ENCODE results near the gene LRRC7. TPM values are rescaled to one million over a fixed set of nuclear protein-coding genes. Genes with fewer than 3 reads are reported as not detected.
"Not testable (repeated sequence)": the region's sequence is repeated elsewhere in the genome, so short reads cannot be mapped to it uniquely, and the experiment has no call there.

LRRC7 gene
- total RNA-seq, 1 donor = under 0.01 TPM

DNA sequence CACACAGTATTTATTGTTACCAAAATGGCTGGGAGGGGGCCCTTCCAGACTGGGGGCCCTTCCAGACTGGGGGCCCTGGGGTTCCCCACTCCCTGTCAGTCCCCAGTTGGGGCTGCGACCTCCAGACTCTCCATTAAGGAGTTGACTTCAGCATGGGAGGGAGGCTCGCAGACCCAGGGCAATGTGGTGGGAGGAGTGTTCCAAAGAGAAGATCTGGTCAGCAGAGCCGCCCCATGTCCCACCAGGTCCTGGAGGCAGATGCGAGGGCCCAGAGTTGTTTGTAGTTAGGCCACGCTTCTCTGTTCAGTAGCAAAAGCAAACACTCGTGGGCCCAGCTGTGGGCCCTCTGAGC is 352.2 kb downstream of the LRRC7 start:
- H3K36me3 ChIP-seq (ENCODE audit: insufficient read depth, low read length) = no peaks in the 10 kb centered on the region
- no peak overlapping the region for H3K4me2 ChIP-seq (ENCODE audit: insufficient read depth, low read length)
- DNase-seq (ENCODE audit: insufficient read length, low spot score, missing footprints) = peak; percentile 14
- TF ChIP-seq, protein P1, sequence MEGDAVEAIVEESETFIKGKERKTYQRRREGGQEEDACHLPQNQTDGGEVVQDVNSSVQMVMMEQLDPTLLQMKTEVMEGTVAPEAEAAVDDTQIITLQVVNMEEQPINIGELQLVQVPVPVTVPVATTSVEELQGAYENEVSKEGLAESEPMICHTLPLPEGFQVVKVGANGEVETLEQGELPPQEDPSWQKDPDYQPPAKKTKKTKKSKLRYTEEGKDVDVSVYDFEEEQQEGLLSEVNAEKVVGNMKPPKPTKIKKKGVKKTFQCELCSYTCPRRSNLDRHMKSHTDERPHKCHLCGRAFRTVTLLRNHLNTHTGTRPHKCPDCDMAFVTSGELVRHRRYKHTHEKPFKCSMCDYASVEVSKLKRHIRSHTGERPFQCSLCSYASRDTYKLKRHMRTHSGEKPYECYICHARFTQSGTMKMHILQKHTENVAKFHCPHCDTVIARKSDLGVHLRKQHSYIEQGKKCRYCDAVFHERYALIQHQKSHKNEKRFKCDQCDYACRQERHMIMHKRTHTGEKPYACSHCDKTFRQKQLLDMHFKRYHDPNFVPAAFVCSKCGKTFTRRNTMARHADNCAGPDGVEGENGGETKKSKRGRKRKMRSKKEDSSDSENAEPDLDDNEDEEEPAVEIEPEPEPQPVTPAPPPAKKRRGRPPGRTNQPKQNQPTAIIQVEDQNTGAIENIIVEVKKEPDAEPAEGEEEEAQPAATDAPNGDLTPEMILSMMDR (IDR thresholded peaks at IDR 0.05; ENCODE audit: extremely low read depth, low read depth, low read length) = no peak
- H3K4me1 ChIP-seq (ENCODE audit: insufficient read depth, low read length) = peaks cover 9% of the 10 kb centered on the region
- no peak overlapping the region for H3K4me3 ChIP-seq (ENCODE audit: insufficient read depth, low read length)
- no peaks in the 10 kb centered on the region for H3K27me3 ChIP-seq (ENCODE audit: insufficient read depth, low read length)
- no peaks in the 10 kb centered on the region for H3K9me3 ChIP-seq (ENCODE audit: low read depth, low read length)
- H3K27ac ChIP-seq (ENCODE audit: low read depth, low read length) = no peak overlapping the region
- no peak overlapping the region for H2AFZ ChIP-seq (ENCODE audit: low read length)
- no peaks in the 10 kb centered on the region for H3K79me2 ChIP-seq (ENCODE audit: insufficient read depth, low read length)
- H4K20me1 ChIP-seq (ENCODE audit: insufficient read depth, low read length) = no peaks in the 10 kb centered on the region

GRCh38 chr1:69920426-69920825 is 352.7 kb downstream of the LRRC7 start:
- no peaks in the 10 kb centered on the region for H3K79me2 ChIP-seq (ENCODE audit: insufficient read depth, low read length)
- H3K9me3 ChIP-seq (ENCODE audit: low read depth, low read length) = no peaks in the 10 kb centered on the region
- H2AFZ ChIP-seq (ENCODE audit: low read length) = no peak overlapping the region
- H3K4me3 ChIP-seq (ENCODE audit: insufficient read depth, low read length) = no peak overlapping the region
- H3K27ac ChIP-seq (ENCODE audit: low read depth, low read length) = no peak overlapping the region
- peaks cover 4% of the 10 kb centered on the region for H3K4me1 ChIP-seq (ENCODE audit: insufficient read depth, low read length)
- H4K20me1 ChIP-seq (ENCODE audit: insufficient read depth, low read length) = no peaks in the 10 kb centered on the region
- no peak overlapping the region for H3K4me2 ChIP-seq (ENCODE audit: insufficient read depth, low read length)
- peak; percentile 18 for DNase-seq (ENCODE audit: insufficient read length, low spot score, missing footprints)
- H3K27me3 ChIP-seq (ENCODE audit: insufficient read depth, low read length) = no peaks in the 10 kb centered on the region
- TF ChIP-seq, protein P1 (IDR thresholded peaks at IDR 0.05; ENCODE audit: extremely low read depth, low read depth, low read length) = no peak
- H3K36me3 ChIP-seq (ENCODE audit: insufficient read depth, low read length) = no peaks in the 10 kb centered on the region

DNA sequence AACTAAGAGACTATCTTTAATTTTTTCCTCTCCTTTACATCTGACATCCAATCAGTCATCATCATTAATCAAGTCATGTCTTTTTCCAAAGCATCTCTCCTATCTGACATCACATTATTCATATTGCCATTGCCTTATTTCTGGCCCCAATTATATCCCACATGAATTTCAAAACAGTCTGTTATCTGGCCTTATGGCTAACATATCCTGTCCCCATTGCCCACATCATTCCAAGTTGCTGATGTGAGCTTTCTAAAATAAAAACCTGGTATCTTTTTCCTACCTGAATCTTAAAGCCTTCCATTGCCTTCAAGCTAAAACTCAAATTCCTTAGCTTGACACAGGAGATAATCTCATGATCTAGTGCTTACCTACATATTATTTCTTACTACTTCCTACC is 353.8 kb downstream of the LRRC7 start:
- Histone ChIP-seq H4K20me1 (ENCODE audit: insufficient read depth, low read length) (no peaks in the 10 kb centered on the region), H3K27me3 (ENCODE audit: insufficient read depth, low read length) (no peaks in the 10 kb centered on the region), H3K4me2 (ENCODE audit: insufficient read depth, low read length) (no peak overlapping the region), H3K4me3 (ENCODE audit: insufficient read depth, low read length) (no peak overlapping the region), H3K79me2 (ENCODE audit: insufficient read depth, low read length) (no peaks in the 10 kb centered on the region), H3K27ac (ENCODE audit: low read depth, low read length) (no peak overlapping the region), H3K9me3 (ENCODE audit: low read depth, low read length) (no peaks in the 10 kb centered on the region), H3K36me3 (ENCODE audit: insufficient read depth, low read length) (no peaks in the 10 kb centered on the region), H3K4me1 (ENCODE audit: insufficient read depth, low read length) (no peaks in the 10 kb centered on the region), H2AFZ (ENCODE audit: low read length) (no peak overlapping the region)
- TF ChIP-seq, protein P1 (IDR thresholded peaks at IDR 0.05; ENCODE audit: extremely low read depth, low read depth, low read length) = no peak
- DNase-seq (ENCODE audit: insufficient read length, low spot score, missing footprints) = no peak

DNA sequence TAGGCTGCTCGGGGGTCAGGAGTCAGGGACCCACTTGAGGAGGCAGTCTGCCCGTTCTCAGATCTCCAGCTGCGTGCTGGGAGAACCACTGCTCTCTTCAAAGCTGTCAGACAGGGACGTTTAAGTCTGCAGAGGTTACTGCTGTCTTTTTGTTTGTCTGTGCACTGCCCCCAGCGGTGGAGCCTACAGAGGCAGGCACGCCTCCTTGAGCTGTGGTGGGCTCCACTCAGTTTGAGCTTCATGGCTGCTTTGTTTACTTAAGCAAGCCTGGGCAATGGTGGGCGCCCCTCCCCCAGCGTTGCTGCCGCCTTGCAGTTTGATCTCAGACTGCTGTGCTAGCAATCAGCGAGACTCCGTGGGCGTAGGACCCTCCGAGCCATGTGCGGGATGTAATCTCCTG is 360.5 kb downstream of the LRRC7 start:
- not testable (repeated sequence) for H4K20me1 ChIP-seq (ENCODE audit: insufficient read depth, low read length); H3K4me3 ChIP-seq (ENCODE audit: insufficient read depth, low read length); H3K9me3 ChIP-seq (ENCODE audit: low read depth, low read length)

More for the DNA sequence above, 360.5 kb downstream of the LRRC7 start:
- not testable (repeated sequence) for H3K4me2 ChIP-seq (ENCODE audit: insufficient read depth, low read length); H3K79me2 ChIP-seq (ENCODE audit: insufficient read depth, low read length); DNase-seq (ENCODE audit: insufficient read length, low spot score, missing footprints); H2AFZ ChIP-seq (ENCODE audit: low read length); H3K27ac ChIP-seq (ENCODE audit: low read depth, low read length); H3K36me3 ChIP-seq (ENCODE audit: insufficient read depth, low read length); H3K27me3 ChIP-seq (ENCODE audit: insufficient read depth, low read length); H3K4me1 ChIP-seq (ENCODE audit: insufficient read depth, low read length)
